HepG2 (cell line): ENCODE measurements around the gene DYNLL2. TPM values are rescaled to one million over a fixed set of nuclear protein-coding genes. Genes with fewer than 3 reads are reported as not detected.

Source experiments
- ATAC-seq: fragments of 200-7000 bp; cut with Tn5 transposase; 3 replicates; pipeline ENCODE4 v1.9.1; 2020; ENCODE audit warnings: mild to moderate bottlenecking, moderate library complexity
- BruUV-seq: library from RNA; stranded (reverse); fragments of 400-500 nt; replicated peaks from 2 replicates; lab custom pipeline; 2021; lab: Mats Ljungman, UMichigan
- CTCF ChIA-PET: fragments of 300-600 bp; formaldehyde crosslinking; extraction: SDS; loops from one replicate; lab custom pipeline; 2021; ENCODE audit warnings: low total read pairs, inconsistent platforms, low intra/inter-chr PET ratio; lab: Yijun Ruan, JAX
- POLR2A ChIA-PET: fragments of 350-600 bp; sonication (Branson Sonifier 250); formaldehyde crosslinking; loops from one replicate; lab custom pipeline; 2020; ENCODE audit warnings: antibody characterized with exemption, inconsistent platforms; lab: Yijun Ruan, JAX
- DNase-seq: peaks from one replicate; pipeline ENCODE4 v3.0.0-alpha.2; 2015; ENCODE audit warnings: low spot score
- FAIRE-seq: peaks from 3 replicates; lab custom pipeline; 2011; peaks lifted over from hg19 to GRCh38; lab: Jason Lieb, UNC
- H2AFZ ChIP-seq: one replicate; pipeline ENCODE4 v1.6.1; 2011; ENCODE audit warnings: low read length, inconsistent platforms
- H3K27ac ChIP-seq: fragments of 300-600 bp; 3 replicates; pipeline ENCODE4 v1.8.0; 2011; ENCODE audit warnings: mixed run types, mild to moderate bottlenecking, mixed read lengths, low read length, inconsistent platforms; ENCODE audit not compliant: insufficient read depth; ENCODE audit errors: extremely low read length
- H3K27me3 ChIP-seq, 2 experiments: fragments of 200-600 bp in 1 of 2; 2 replicates in 1 of 2; 3 replicates in 1 of 2; pipeline versions ENCODE4 v1.6.0 to v1.8.0; 2011; ENCODE audit warnings: low read length in 2 of 2, mild to moderate bottlenecking in 2 of 2, moderate library complexity in 2 of 2, inconsistent platforms in 1 of 2; ENCODE audit not compliant: insufficient read depth in 2 of 2, control insufficient read depth in 1 of 2
- H3K36me3 ChIP-seq, 2 experiments: fragments of 200-600 bp in 1 of 2; replicated peaks in 1 of 2; 2 replicates in 1 of 2; 3 replicates in 1 of 2; pipeline versions ENCODE4 v1.5.1 to v1.8.0; 2011; ENCODE audit warnings: low read length in 2 of 2, inconsistent platforms in 1 of 2; ENCODE audit not compliant: insufficient read depth in 2 of 2, control insufficient read depth in 1 of 2
- H3K4me1 ChIP-seq: 2 replicates; pipeline ENCODE4 v1.5.1; 2012; ENCODE audit warnings: low read length, inconsistent platforms; ENCODE audit not compliant: insufficient read depth
- H3K4me2 ChIP-seq: 2 replicates; pipeline ENCODE4 v1.6.0; 2011; ENCODE audit warnings: low read depth, low read length, inconsistent platforms
- H3K4me3 ChIP-seq, 3 experiments: fragments of 200-600 bp in 1 of 3; sonication (generic), shearing (Covaris generic) in 1 of 3; replicated peaks in 1 of 3; 2 replicates each; pipeline ENCODE4 v1.5.1; 2011 to 2016; ENCODE audit warnings: low read length in 3 of 3, inconsistent platforms in 2 of 3, low read depth in 2 of 3, mild to moderate bottlenecking in 2 of 3, control low read depth in 1 of 3, mixed read lengths in 1 of 3; ENCODE audit not compliant: insufficient read depth in 1 of 3
- H3K79me2 ChIP-seq: one replicate; pipeline ENCODE4 v1.6.1; 2011; ENCODE audit warnings: low read length, inconsistent platforms; ENCODE audit not compliant: insufficient read depth
- H3K9ac ChIP-seq: 2 replicates; pipeline ENCODE4 v1.6.0; 2011; ENCODE audit warnings: mild to moderate bottlenecking, low read depth, low read length, inconsistent platforms; ENCODE audit not compliant: insufficient read depth
- H3K9me3 ChIP-seq: 2 replicates; pipeline ENCODE4 v1.5.1; 2012; ENCODE audit warnings: mild to moderate bottlenecking, low read length
- H4K20me1 ChIP-seq: 2 replicates; pipeline ENCODE4 v1.6.0; 2011; ENCODE audit warnings: inconsistent platforms, mild to moderate bottlenecking, low read length, moderate library complexity; ENCODE audit not compliant: insufficient read depth
- HES4 ChIP-seq: sonication (generic); formaldehyde crosslinking; IDR thresholded peaks from 2 replicates; pipeline ENCODE4 v1.9.0; 2021; ENCODE audit warnings: mild to moderate bottlenecking, missing genetic modification reagents, borderline replicate concordance
- MAFF ChIP-seq: IDR thresholded peaks from 2 replicates; pipeline ENCODE4 v1.6.1; 2011; ENCODE audit warnings: low read depth, low read length, improper control_type of control experiment
- MAFK ChIP-seq, 2 experiments: IDR thresholded peaks in 1 of 2; conservative IDR thresholded peaks in 1 of 2; 2 replicates each; pipeline ENCODE4 v1.6.1; 2011; ENCODE audit warnings: improper control_type of control experiment in 2 of 2, low read length in 2 of 2
- MXI1 ChIP-seq: IDR thresholded peaks from 3 replicates; pipeline ENCODE4 v1.6.1; 2012; ENCODE audit warnings: low read depth, low read length, inconsistent platforms, borderline replicate concordance
- PHB2 ChIP-seq: fragments of 450-650 bp; IDR thresholded peaks from 2 replicates; pipeline ENCODE4 v1.6.1; 2018; ENCODE audit not compliant: partially characterized antibody
- SMC3 ChIP-seq: IDR thresholded peaks from 2 replicates; pipeline ENCODE4 v1.6.1; 2011; ENCODE audit warnings: low read length, improper control_type of control experiment
- TARDBP ChIP-seq: sonication (generic); formaldehyde crosslinking; IDR thresholded peaks from 2 replicates; pipeline ENCODE4 v1.8.0; 2022; ENCODE audit warnings: mild to moderate bottlenecking, missing genetic modification reagents
- ZNF230 ChIP-seq: sonication (generic); formaldehyde crosslinking; IDR thresholded peaks from 2 replicates; pipeline ENCODE4 v1.4.0; 2020; ENCODE audit warnings: mild to moderate bottlenecking, missing genetic modification reagents
- ZNF276 ChIP-seq: sonication (generic); formaldehyde crosslinking; IDR thresholded peaks from 2 replicates; pipeline ENCODE4 v1.4.0; 2020; ENCODE audit warnings: mild to moderate bottlenecking, low read depth, missing genetic modification reagents
- ZNF331 ChIP-seq: sonication (generic); formaldehyde crosslinking; IDR thresholded peaks from 2 replicates; pipeline ENCODE4 v1.4.0; 2020; ENCODE audit warnings: missing genetic modification reagents
- ZNF629 ChIP-seq: sonication (generic); formaldehyde crosslinking; conservative IDR thresholded peaks from 2 replicates; pipeline ENCODE4 v1.5.0; 2020; ENCODE audit warnings: missing genetic modification reagents
- ZNF772 ChIP-seq: sonication (generic); formaldehyde crosslinking; IDR thresholded peaks from 2 replicates; pipeline ENCODE4 v1.5.0; 2020; ENCODE audit warnings: mild to moderate bottlenecking, missing genetic modification reagents
- ZNF878 ChIP-seq: sonication (generic); formaldehyde crosslinking; IDR thresholded peaks from 2 replicates; pipeline ENCODE4 v1.8.1; 2023; ENCODE audit warnings: mild to moderate bottlenecking, missing genetic modification reagents, moderate library complexity
- WGBS: methylation state at CpG from one replicate; pipeline ENCODE4 v1.1.6; 2017; ENCODE audit warnings: low lambda C conversion rate; 5-methylcytosine and 5-hydroxymethylcytosine counted together
- in situ Hi-C: cut with HindIII; loops from 2 replicates; pipeline ENCODE4 v1.10.0; 2017; ENCODE audit warnings: low pct_unique_long_range_greater_than_20kb; ENCODE audit not compliant: extremely low pct_ligation_motif_present
- intact Hi-C: fragments of 100-400 bp; cut with micrococcal nuclease; formaldehyde crosslinking; loops from one replicate; pipeline ENCODE4 v1.10.0; 2022; ENCODE audit not compliant: unreplicated experiment
- polyA plus RNA-seq, 8 experiments: library from polyadenylated mRNA; depleted of rRNA in 3 of 8; stranded (reverse) in 7 of 8; unstranded in 1 of 8; fragments of >200 nt; fragmentation: Illumina TruSeq in 4 of 8; extraction: Trizol in 4 of 8; gene quantifications; 2 replicates each; pipeline versions ENCODE4 v1.2.1 to v1.2.3, GENCODE V29; 2011 to 2016; ENCODE audit warnings: low read depth in 4 of 8, missing spikeins in 1 of 8, mixed read lengths in 1 of 8; ENCODE audit not compliant: insufficient read depth in 1 of 8
- total RNA-seq, 5 experiments: library from RNA; depleted of rRNA; stranded (reverse); fragments of >200 nt; fragmentation: Illumina TruSeq; extraction: Trizol; gene quantifications; 2 replicates each; pipeline ENCODE4 v1.2.3, GENCODE V29; 2016; ENCODE audit warnings: low read depth in 1 of 5
- TF ChIP-seq, protein P1 (sequence below): sonication (generic); formaldehyde crosslinking; IDR thresholded peaks from 2 replicates; pipeline ENCODE4 v1.5.0; 2020; ENCODE audit warnings: mild to moderate bottlenecking, missing genetic modification reagents
- TF ChIP-seq, protein P2 (sequence below): sonication (generic); formaldehyde crosslinking; IDR thresholded peaks from 2 replicates; pipeline ENCODE4 v1.8.0; 2022; ENCODE audit warnings: mild to moderate bottlenecking, missing genetic modification reagents, moderate library complexity

DYNLL2 gene
- total and polyA plus RNA-seq, 2 of the 13 experiments (the other 11 are each of a cell fraction or from before 2014, with no cell fraction given): 9.5 to 29.0 TPM

DNA sequence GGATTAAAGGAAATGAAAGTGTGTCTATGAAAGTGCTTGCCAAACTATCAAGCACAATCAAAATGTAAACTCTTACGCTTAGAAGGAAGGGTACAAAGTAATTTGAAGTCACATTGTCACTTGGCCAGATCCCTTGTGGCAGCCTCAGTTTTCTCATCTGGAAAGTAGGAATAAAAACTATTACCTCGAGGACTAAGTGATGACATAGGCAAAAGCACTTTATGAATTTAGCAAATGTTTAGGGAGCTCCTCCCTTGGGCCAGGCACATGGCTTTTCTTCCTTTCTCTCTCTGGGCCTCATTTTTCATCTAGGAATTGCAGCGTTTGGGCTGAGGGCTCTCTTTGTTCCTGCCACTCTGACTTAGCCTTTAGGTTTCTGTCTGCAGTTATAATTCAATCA is 28.5 kb downstream of the DYNLL2 start:
- in situ Hi-C loops: loop anchor here (10.0 kb wide), 2 partner anchors 217 to 257 kb away; partner anchors contain the start of gene MRPS23
- H4K20me1 ChIP-seq: no peaks in the 10 kb centered on the region

DNA sequence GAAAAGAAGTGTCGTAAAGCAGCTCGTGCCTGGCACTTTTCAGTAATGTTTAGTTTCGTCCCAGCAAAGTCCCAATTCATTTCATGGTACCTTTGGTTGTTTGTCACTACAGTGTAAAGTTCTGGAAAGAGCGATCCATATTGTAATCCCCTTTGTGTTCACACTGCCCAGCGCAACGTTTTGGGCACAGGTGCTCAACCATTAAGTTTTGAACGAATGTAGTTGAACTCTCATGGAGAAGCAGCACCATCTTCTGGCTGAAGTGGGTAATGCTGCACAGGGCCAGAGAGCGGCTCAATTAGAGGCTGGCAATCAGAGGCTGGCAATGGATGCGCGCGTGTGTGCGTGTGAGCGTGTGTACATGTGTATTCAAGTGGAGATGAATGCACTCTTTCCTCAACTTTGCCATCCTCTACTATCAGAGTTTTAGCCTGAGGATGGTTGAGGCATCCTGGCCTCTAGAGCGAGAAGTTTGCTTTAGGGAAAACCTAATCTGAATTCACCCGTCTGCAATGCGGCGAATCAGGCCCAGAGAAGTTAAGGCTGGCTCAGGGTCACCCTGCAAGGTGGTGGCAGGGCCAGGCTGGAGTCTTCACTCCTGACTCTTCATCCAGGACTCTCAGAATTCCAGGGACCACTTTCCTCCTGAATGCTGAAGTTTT is 29.9 kb downstream of the DYNLL2 start:
- Histone ChIP-seq H3K9me3 (no peaks in the 10 kb centered on the region), H3K27ac (no peak overlapping the region), H2AFZ (no peak overlapping the region), H3K4me3 (no peak overlapping the region), H3K9ac (no peak overlapping the region), H4K20me1 (no peaks in the 10 kb centered on the region), H3K79me2 (no peaks in the 10 kb centered on the region), H3K4me1 (no peaks in the 10 kb centered on the region), H3K27me3 (peaks cover 1 to 4% of the 10 kb centered on the region in 2 experiments; a peak in 3 of 5 replicates), H3K36me3 (no peaks in the 10 kb centered on the region), H3K4me2 (peak overlapping the region; percentile 43)
- in situ Hi-C loops: loop anchor here (10.0 kb wide), 2 partner anchors 218 to 258 kb away; partner anchors contain the start of gene MRPS23
- peak; percentile 96 for FAIRE-seq
- BruUV-seq: no TSS peak
- WGBS: 32% methylated on average over 16 of the region's 17 CpGs
- peak; percentile 84 for ATAC-seq
- intact Hi-C loops: loop anchor here (1.0 to 5.0 kb wide), 4 partner anchors 114 to 981 kb away; no protein-coding TSS in a partner anchor
- POLR2A ChIA-PET: no interaction called here
- peak; percentile 70 for DNase-seq
- CTCF ChIA-PET: interaction anchor here (0.7 to 2.0 kb wide), 7 partner anchors 29 to 280 kb away, joined by 3 to 13 read pairs (median 4); no protein-coding TSS in a partner anchor
- TF ChIP-seq HES4: no peak
- 0 out of 2 replicates have a peak, but pooled peaks have one; percentile 40 for TF ChIP-seq ZNF276 (CRISPR knock-in tag)
- TF ChIP-seq, protein P1, sequence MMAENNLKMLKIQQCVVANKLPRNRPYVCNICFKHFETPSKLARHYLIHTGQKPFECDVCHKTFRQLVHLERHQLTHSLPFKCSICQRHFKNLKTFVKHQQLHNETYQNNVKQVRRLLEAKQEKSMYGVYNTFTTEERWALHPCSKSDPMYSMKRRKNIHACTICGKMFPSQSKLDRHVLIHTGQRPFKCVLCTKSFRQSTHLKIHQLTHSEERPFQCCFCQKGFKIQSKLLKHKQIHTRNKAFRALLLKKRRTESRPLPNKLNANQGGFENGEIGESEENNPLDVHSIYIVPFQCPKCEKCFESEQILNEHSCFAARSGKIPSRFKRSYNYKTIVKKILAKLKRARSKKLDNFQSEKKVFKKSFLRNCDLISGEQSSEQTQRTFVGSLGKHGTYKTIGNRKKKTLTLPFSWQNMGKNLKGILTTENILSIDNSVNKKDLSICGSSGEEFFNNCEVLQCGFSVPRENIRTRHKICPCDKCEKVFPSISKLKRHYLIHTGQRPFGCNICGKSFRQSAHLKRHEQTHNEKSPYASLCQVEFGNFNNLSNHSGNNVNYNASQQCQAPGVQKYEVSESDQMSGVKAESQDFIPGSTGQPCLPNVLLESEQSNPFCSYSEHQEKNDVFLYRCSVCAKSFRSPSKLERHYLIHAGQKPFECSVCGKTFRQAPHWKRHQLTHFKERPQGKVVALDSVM: peak; percentile 83
- TF ChIP-seq ZNF230 (CRISPR knock-in tag): 0 out of 2 replicates have a peak, but pooled peaks have one; percentile 72
- peak; percentile 38; the same call in 1 of the 3 replicates for TF ChIP-seq MXI1
- peak; percentile 70; the same call in 1 of the 2 replicates for TF ChIP-seq ZNF331 (CRISPR knock-in tag)
- TF ChIP-seq ZNF772 (CRISPR knock-in tag): no peak

More for the DNA sequence above, 28.5 kb downstream of the DYNLL2 start:
- BruUV-seq: no TSS peak
- DNase-seq (no peak), FAIRE-seq (no peak), ATAC-seq (no peak)
- no peak overlapping the region for H3K4me3 ChIP-seq
- H3K9me3 ChIP-seq: no peaks in the 10 kb centered on the region
- no peak overlapping the region for H3K9ac ChIP-seq
- no peak overlapping the region for H2AFZ ChIP-seq
- H3K4me1 ChIP-seq: no peaks in the 10 kb centered on the region
- no peaks in the 10 kb centered on the region for H3K36me3 ChIP-seq
- CTCF ChIA-PET: interaction anchor here (2.0 kb wide), 1 partner anchor 219 kb away, joined by 8 read pairs; no protein-coding TSS in a partner anchor
- POLR2A ChIA-PET: no interaction called here
- no peak overlapping the region for H3K27ac ChIP-seq
- intact Hi-C loops: loop anchor here (2.0 to 5.0 kb wide), 2 partner anchors 255 to 979 kb away; no protein-coding TSS in a partner anchor
- 22% methylated on average over 3 of the region's 3 CpGs for WGBS
- no peak overlapping the region for H3K4me2 ChIP-seq
- no peaks in the 10 kb centered on the region for H3K79me2 ChIP-seq
- TF ChIP-seq, protein P2, sequence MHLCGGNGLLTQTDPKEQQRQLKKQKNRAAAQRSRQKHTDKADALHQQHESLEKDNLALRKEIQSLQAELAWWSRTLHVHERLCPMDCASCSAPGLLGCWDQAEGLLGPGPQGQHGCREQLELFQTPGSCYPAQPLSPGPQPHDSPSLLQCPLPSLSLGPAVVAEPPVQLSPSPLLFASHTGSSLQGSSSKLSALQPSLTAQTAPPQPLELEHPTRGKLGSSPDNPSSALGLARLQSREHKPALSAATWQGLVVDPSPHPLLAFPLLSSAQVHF (CRISPR knock-in tag): no peak
- TF ChIP-seq MAFK (conservative IDR thresholded peaks at IDR 0.05 in 1 of 2, IDR thresholded peaks at IDR 0.05 in 1 of 2; ENCODE audit: low read length in 2 of 2) (peak; percentile 63 to 74), SMC3 (no peak), ZNF878 (CRISPR knock-in tag) (no peak), PHB2 (no peak), MAFF (peak; percentile 42; the same call in 1 of the 2 replicates), TARDBP (CRISPR knock-in tag) (no peak), ZNF629 (CRISPR knock-in tag) (peak; percentile 32; the same call in 1 of the 2 replicates)
- TF ChIP-seq, all 625 proteins: peak for 3
- H3K27me3 ChIP-seq: peaks cover 1 to 4% of the 10 kb centered on the region in 2 experiments; a peak in 3 of 5 replicates
